Endothelial cell of umbilical vein (primary cell): ENCODE data around the gene ADCY9. TPM values are rescaled to one million over a fixed set of nuclear protein-coding genes. Genes with fewer than 3 reads are reported as not detected.

Experiments
- BruUV-seq: library from RNA; stranded (reverse); fragments of 400-500 nt; replicated peaks from 2 replicates; lab custom pipeline; 2021; lab: Mats Ljungman, UMichigan
- CTCF ChIA-PET: fragments of 300-600, 350-600 bp; sonication (Branson Sonifier 250); formaldehyde crosslinking; loops from one replicate; lab custom pipeline; 2021; ENCODE audit warnings: antibody characterized with exemption, inconsistent platforms; lab: Charles Lee
- POLR2A ChIA-PET: fragments of 300-600, 350-600 bp; sonication (Branson Sonifier 250); formaldehyde crosslinking; loops from one replicate; lab custom pipeline; 2021; ENCODE audit warnings: antibody characterized with exemption, inconsistent platforms; lab: Charles Lee
- DNase-seq: peaks from one replicate; pipeline ENCODE4 v3.0.0-alpha.2; 2011; ENCODE audit warnings: low read depth, low spot score
- FAIRE-seq: peaks from 2 replicates; lab custom pipeline; 2011; peaks lifted over from hg19 to GRCh38; lab: Jason Lieb, UNC
- H2AFZ ChIP-seq: 2 replicates; pipeline ENCODE4 v1.6.0; 2012; ENCODE audit warnings: low read depth, low read length, control low read depth, inconsistent platforms
- H3K27ac ChIP-seq: 2 replicates; pipeline ENCODE4 v1.5.1; 2011; ENCODE audit warnings: low read depth, mild to moderate bottlenecking, control low read depth, low read length, moderate library complexity; ENCODE audit not compliant: insufficient read depth
- H3K27me3 ChIP-seq, 2 experiments: 2 replicates each; pipeline versions ENCODE4 v1.6.0 to v1.6.1; 2011; ENCODE audit warnings: low read length in 2 of 2, mixed read lengths in 1 of 2; ENCODE audit not compliant: control insufficient read depth in 2 of 2, insufficient read depth in 2 of 2
- H3K36me3 ChIP-seq, 2 experiments: 2 replicates in 1 of 2; 3 replicates in 1 of 2; pipeline ENCODE4 v1.5.1; 2011; ENCODE audit warnings: low read length in 2 of 2, mild to moderate bottlenecking in 1 of 2, moderate library complexity in 1 of 2; ENCODE audit not compliant: control insufficient read depth in 2 of 2, insufficient read depth in 2 of 2; ENCODE audit errors: extremely low read depth in 1 of 2
- H3K4me1 ChIP-seq: 3 replicates; pipeline ENCODE4 v1.5.1; 2011; ENCODE audit warnings: mild to moderate bottlenecking, low read length; ENCODE audit not compliant: control insufficient read depth, insufficient read depth; ENCODE audit errors: extremely low read depth
- H3K4me2 ChIP-seq: 2 replicates; pipeline ENCODE4 v1.6.1; 2011; ENCODE audit warnings: low read length, control low read depth, mixed read lengths; ENCODE audit not compliant: insufficient read depth
- H3K4me3 ChIP-seq, 3 experiments: fragments of 200-600 bp in 1 of 3; sonication (generic), shearing (Covaris generic) in 1 of 3; replicated peaks in 1 of 3; 2 replicates each; pipeline ENCODE4 v1.5.1; 2011 to 2016; ENCODE audit warnings: control low read depth in 3 of 3, low read length in 3 of 3, mild to moderate bottlenecking in 2 of 3, inconsistent platforms in 1 of 3, low read depth in 1 of 3, moderate library complexity in 1 of 3; ENCODE audit not compliant: insufficient read depth in 1 of 3
- H3K79me2 ChIP-seq: 2 replicates; pipeline ENCODE4 v1.6.0; 2012; ENCODE audit warnings: low read length, inconsistent platforms; ENCODE audit not compliant: control insufficient read depth, insufficient read depth
- H3K9ac ChIP-seq: replicated peaks from 2 replicates; pipeline ENCODE3; 2011; ENCODE audit warnings: low read length, control low read depth; ENCODE audit not compliant: insufficient read depth; ENCODE audit errors: extremely low read depth
- H3K9me1 ChIP-seq: replicated peaks from 3 replicates; pipeline ENCODE4 v1.6.0; 2011; ENCODE audit warnings: mild to moderate bottlenecking, low read length; ENCODE audit not compliant: control insufficient read depth, insufficient read depth; ENCODE audit errors: extremely low read depth
- H3K9me3 ChIP-seq: replicated peaks from 2 replicates; pipeline ENCODE4 v1.5.1; 2012; ENCODE audit warnings: low read length, inconsistent platforms; ENCODE audit not compliant: control insufficient read depth, insufficient read depth
- H4K20me1 ChIP-seq: replicated peaks from 2 replicates; pipeline ENCODE3; 2011; ENCODE audit warnings: mild to moderate bottlenecking, low read length; ENCODE audit not compliant: control insufficient read depth, insufficient read depth; ENCODE audit errors: extremely low read depth
- MYC ChIP-seq: IDR thresholded peaks from one replicate; pipeline ENCODE4 v1.6.1; 2011; ENCODE audit warnings: mild to moderate bottlenecking, low read depth, low read length
- POLR2A ChIP-seq: IDR thresholded peaks from 2 replicates; pipeline ENCODE4 v1.6.1; 2012; ENCODE audit warnings: low read depth, mild to moderate bottlenecking, control low read depth, low read length
- dilution Hi-C: fragments of 300-500 bp; cut with MboI; formaldehyde crosslinking; loops from one replicate; pipeline ENCODE4 v1.15.0; 2019; ENCODE audit warnings: low sequenced_read_pairs; ENCODE audit not compliant: extremely low pct_ligation_motif_present
- intact Hi-C: fragments of 100-400 bp; cut with micrococcal nuclease; formaldehyde crosslinking; loops from one replicate; pipeline ENCODE4 v1.10.0; 2022
- polyA plus RNA-seq, 4 experiments: library from polyadenylated mRNA; depleted of rRNA in 3 of 4; stranded (reverse) in 3 of 4; unstranded in 1 of 4; fragments of >200 nt; gene quantifications; 2 replicates each; pipeline versions ENCODE4 v1.2.1 to v1.2.3, GENCODE V29; 2011 to 2012; ENCODE audit warnings: missing spikeins in 1 of 4
- total RNA-seq: library from RNA; stranded (reverse); gene quantifications from 2 replicates; pipeline ENCODE4 v1.2.3, GENCODE V29; 2021
- TF ChIP-seq, protein P1 (sequence below), 2 donors: IDR thresholded peaks; 1 replicate in 1 of 2; 2 replicates in 1 of 2; pipeline ENCODE4 v1.5.1; 2011; ENCODE audit warnings: low read length in 2 of 2, mild to moderate bottlenecking in 2 of 2, moderate library complexity in 2 of 2, control low read depth in 1 of 2, inconsistent platforms in 1 of 2, low read depth in 1 of 2; ENCODE audit not compliant: insufficient read depth in 1 of 2; ENCODE audit errors: extremely low read depth in 1 of 2

The ADCY9 gene
- total and polyA plus RNA-seq, 2 donors (not counting 3 experiments of a cell fraction or from before 2014, with no cell fraction given) = 6.8 to 14.0 TPM

DNA sequence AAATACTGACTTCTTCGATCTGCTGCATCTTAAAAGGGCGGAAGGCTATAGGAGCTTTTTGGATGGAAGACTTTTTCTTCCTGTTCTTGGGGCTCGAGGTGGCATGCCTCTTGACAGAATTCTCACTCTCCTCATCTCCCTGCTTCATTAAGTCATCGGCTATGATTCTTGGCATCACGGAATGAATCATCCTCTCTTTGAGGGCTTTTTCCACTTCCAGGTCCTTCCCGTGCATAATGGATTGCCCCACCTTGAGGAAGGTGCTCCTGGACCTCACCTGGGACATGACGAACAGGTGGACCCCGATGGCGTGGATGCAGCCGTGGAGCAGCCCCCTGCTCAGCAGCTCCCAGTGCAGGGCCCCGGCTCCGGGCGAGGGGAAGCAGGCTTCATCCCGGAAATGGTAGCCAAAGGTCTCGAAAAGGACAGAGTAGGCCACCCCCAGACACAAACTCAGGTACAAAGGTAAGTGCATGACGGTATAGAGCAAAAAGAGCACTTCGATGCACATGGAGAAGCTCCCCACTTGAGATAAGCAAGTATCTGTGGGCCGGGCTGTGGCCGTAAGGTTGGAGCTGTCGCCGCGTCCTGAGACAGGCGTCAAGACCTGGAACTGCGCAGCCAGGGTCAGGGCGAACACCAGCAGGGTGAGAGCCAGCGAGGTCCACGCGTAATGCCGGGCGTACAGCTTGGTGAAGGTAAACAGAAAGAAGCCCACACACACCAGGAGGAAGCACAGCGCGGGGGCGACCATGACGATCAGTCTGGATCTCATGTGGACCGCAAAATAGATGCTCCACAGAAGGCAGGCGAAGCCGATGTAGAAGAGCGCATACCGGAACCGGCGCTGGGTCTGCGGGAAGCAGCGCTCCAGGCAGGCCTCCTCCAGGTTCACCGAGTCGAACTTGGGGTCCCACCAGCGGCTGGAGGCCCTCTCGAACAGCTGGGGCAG lies 1.7 kb downstream of the ADCY9 start:
- intact Hi-C loops (loop anchor here (2.0 to 5.0 kb wide), 3 partner anchors 68 to 138 kb away; no protein-coding TSS in a partner anchor), dilution Hi-C loops (no loop called here)
- TF ChIP-seq POLR2A (no peak), MYC (no peak)
- TF ChIP-seq, protein P1, sequence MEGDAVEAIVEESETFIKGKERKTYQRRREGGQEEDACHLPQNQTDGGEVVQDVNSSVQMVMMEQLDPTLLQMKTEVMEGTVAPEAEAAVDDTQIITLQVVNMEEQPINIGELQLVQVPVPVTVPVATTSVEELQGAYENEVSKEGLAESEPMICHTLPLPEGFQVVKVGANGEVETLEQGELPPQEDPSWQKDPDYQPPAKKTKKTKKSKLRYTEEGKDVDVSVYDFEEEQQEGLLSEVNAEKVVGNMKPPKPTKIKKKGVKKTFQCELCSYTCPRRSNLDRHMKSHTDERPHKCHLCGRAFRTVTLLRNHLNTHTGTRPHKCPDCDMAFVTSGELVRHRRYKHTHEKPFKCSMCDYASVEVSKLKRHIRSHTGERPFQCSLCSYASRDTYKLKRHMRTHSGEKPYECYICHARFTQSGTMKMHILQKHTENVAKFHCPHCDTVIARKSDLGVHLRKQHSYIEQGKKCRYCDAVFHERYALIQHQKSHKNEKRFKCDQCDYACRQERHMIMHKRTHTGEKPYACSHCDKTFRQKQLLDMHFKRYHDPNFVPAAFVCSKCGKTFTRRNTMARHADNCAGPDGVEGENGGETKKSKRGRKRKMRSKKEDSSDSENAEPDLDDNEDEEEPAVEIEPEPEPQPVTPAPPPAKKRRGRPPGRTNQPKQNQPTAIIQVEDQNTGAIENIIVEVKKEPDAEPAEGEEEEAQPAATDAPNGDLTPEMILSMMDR (IDR thresholded peaks at IDR 0.05; ENCODE audit: extremely low read depth in 1 of 2, insufficient read depth in 1 of 2, low read depth in 1 of 2, low read length in 2 of 2) = no peak
- FAIRE-seq = no peak
- Histone ChIP-seq H3K27me3 (no peaks in the 10 kb centered on the region), H3K27ac (no peak overlapping the region), H3K36me3 (no peaks in the 10 kb centered on the region), H3K4me1 (peaks cover 17% of the 10 kb centered on the region), H2AFZ (peak overlapping the region; percentile 75), H4K20me1 (no peaks in the 10 kb centered on the region), H3K79me2 (no peaks in the 10 kb centered on the region), H3K9me1 (no peaks in the 10 kb centered on the region), H3K4me3 (no peak overlapping the region), H3K9me3 (no peaks in the 10 kb centered on the region), H3K4me2 (no peak overlapping the region), H3K9ac (no peak overlapping the region)
- TSS peak; percentile 46 for BruUV-seq
- POLR2A ChIA-PET = no interaction called here
- DNase-seq = no peak
- CTCF ChIA-PET = interaction anchor here (1.1 to 5.7 kb wide), 3 partner anchors 101 to 176 kb away, joined by 3 to 33 read pairs (median 3); no protein-coding TSS in a partner anchor
